ACC112 (cell line): ENCODE results near the gene PHF21B.

Experiments used
- H2AFZ ChIP-seq: fragments of 200-600 bp; sonication (generic); one replicate; pipeline ENCODE4 v1.6.0; 2017; ENCODE audit warnings: antibody characterized with exemption, low read length; ENCODE audit not compliant: unreplicated experiment
- H3K27ac ChIP-seq: fragments of 200-600 bp; sonication (generic); 2 replicates; pipeline ENCODE4 v1.5.1; 2014; ENCODE audit warnings: low read depth, mild to moderate bottlenecking, antibody characterized with exemption, low read length, moderate library complexity
- H3K27me3 ChIP-seq: fragments of 200-600 bp; sonication (generic); 2 replicates; pipeline ENCODE4 v1.6.1; 2014; ENCODE audit warnings: mild to moderate bottlenecking, antibody characterized with exemption, low read length, moderate library complexity, mixed read lengths; ENCODE audit not compliant: insufficient read depth
- H3K36me3 ChIP-seq: fragments of 200-600 bp; sonication (generic); 2 replicates; pipeline ENCODE4 v1.6.1; 2016; ENCODE audit warnings: mild to moderate bottlenecking, antibody characterized with exemption, low read length, moderate library complexity, mixed read lengths; ENCODE audit not compliant: insufficient read depth
- H3K4me1 ChIP-seq: fragments of 200-600 bp; sonication (generic); one replicate; pipeline ENCODE4 v1.6.1; 2016; ENCODE audit warnings: low read length, mixed read lengths; ENCODE audit not compliant: insufficient read depth, unreplicated experiment, control insufficient read depth
- H3K4me3 ChIP-seq: fragments of 200-600 bp; sonication (generic); 2 replicates; pipeline ENCODE4 v1.5.1; 2014; ENCODE audit warnings: mild to moderate bottlenecking, low read depth, low read length
- H3K79me2 ChIP-seq: fragments of 200-600 bp; sonication (generic); one replicate; pipeline ENCODE4 v1.6.0; 2016; ENCODE audit warnings: low read length; ENCODE audit not compliant: control insufficient read depth, unreplicated experiment, insufficient read depth

Gene PHF21B

DNA sequence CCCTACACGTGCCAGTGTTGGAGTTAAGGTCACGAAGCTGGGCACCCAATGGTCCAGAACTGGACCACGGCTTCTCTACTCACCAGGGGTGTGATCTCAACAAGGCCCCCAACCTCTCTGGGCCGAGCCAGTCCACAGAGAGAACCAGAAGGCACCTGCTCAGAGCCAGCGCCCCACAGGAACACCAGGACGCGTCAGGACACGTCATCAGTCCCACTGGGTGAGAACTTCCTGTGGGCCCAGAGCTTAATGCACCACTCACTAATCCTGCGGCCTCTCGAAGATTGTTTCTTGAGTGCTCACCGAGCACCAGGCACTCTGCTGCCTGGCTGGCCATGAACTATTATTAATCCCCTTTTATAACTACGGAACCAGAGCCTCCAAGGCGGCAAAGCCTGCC, 10.1 kb downstream of the PHF21B start:
- no peaks in the 10 kb centered on the region for H3K79me2 ChIP-seq
- peaks cover 13% of the 10 kb centered on the region for H3K27me3 ChIP-seq
- no peak overlapping the region for H2AFZ ChIP-seq
- H3K4me1 ChIP-seq = no peaks in the 10 kb centered on the region
- H3K27ac ChIP-seq = no peak overlapping the region
- H3K36me3 ChIP-seq = no peaks in the 10 kb centered on the region
- no peak overlapping the region for H3K4me3 ChIP-seq

DNA sequence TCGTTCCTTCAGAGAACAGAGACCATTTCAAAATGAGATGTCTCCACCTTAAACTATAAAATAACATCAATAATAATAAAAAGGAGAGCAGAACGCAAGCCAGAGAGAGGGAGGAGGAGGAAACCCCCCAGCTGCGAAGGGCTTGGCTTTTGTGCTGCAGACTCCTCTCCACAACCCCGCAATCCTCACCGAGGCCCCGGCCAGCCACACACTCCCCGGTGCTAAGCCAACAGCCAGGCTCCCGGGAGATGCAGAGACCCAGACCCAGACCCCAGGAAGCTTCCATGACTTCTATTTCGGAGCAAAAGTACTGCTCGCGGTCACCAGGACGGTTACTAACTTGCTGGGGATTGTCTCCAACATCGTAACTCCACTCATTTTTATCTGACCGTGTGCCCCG, 10.6 kb downstream of the PHF21B start:
- peaks cover 13% of the 10 kb centered on the region for H3K27me3 ChIP-seq
- no peak overlapping the region for H3K4me3 ChIP-seq
- H3K27ac ChIP-seq = no peak overlapping the region
- no peaks in the 10 kb centered on the region for H3K4me1 ChIP-seq
- no peaks in the 10 kb centered on the region for H3K36me3 ChIP-seq
- H3K79me2 ChIP-seq = no peaks in the 10 kb centered on the region
- no peak overlapping the region for H2AFZ ChIP-seq

DNA sequence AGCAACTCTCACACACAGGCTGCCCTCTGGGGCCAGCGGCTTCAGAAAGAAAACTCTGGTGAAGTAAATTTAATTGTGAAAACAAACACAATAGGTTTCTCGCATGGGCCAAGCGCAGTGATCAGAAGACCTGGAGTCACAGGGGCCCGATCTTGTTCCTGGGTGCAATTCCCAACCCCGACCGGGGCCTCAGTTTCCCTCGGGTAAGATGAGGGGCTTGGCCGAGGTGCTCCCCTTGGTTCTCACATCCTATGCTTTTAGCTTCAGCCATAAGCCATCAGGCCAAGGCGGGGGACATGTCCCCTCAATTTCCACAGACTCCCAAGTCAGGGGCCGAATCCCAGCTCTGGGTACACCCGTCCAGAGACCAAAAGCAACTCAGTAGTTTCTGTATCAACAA, 11.5 kb downstream of the PHF21B start:
- no peak overlapping the region for H3K4me3 ChIP-seq
- H3K36me3 ChIP-seq = no peaks in the 10 kb centered on the region
- H2AFZ ChIP-seq = no peak overlapping the region
- peaks cover 18% of the 10 kb centered on the region for H3K27me3 ChIP-seq
- no peaks in the 10 kb centered on the region for H3K4me1 ChIP-seq
- no peaks in the 10 kb centered on the region for H3K79me2 ChIP-seq
- no peak overlapping the region for H3K27ac ChIP-seq

DNA sequence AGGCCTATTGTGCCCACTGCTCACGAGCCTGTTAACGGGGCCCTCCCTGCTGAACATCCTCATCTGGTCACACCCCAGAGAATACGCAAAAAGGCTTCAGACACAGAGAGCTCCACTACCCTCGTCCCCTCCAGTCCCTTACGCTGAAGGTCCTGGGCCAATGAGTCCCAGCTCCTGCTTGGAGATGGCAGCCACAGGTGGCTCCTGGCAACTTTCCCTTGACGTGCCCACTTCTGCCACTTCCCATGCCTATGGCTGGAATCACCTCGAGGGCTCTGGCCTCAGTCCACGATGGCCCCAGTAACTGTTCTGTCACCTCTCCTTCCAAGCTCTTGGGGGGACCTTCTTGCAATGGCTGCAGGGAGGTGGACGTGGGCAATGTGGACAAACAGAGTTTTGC, 12.7 kb downstream of the PHF21B start:
- no peaks in the 10 kb centered on the region for H3K4me1 ChIP-seq
- no peaks in the 10 kb centered on the region for H3K79me2 ChIP-seq
- H3K27ac ChIP-seq = no peak overlapping the region
- no peaks in the 10 kb centered on the region for H3K36me3 ChIP-seq
- H3K4me3 ChIP-seq = no peak overlapping the region
- peaks cover 18% of the 10 kb centered on the region for H3K27me3 ChIP-seq
- H2AFZ ChIP-seq = no peak overlapping the region

DNA sequence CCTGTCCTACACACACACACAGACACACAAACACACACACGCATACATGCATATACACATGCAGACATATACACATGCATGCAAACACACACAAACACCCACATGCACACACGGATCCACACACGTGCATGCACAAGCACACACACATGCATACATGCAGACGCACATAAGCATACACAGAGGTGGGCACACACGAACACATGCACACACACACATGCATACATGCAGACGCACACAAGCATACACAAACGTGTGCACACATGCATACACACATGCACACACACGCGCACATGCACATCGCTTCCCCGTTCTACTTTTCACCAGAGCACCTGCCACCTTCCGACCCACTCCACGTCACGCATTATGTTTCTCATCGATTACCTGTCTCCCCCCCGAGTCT, 13.2 kb downstream of the PHF21B start:
- H3K27ac ChIP-seq = no peak overlapping the region
- H3K27me3 ChIP-seq = peaks cover 18% of the 10 kb centered on the region
- no peak overlapping the region for H2AFZ ChIP-seq

DNA sequence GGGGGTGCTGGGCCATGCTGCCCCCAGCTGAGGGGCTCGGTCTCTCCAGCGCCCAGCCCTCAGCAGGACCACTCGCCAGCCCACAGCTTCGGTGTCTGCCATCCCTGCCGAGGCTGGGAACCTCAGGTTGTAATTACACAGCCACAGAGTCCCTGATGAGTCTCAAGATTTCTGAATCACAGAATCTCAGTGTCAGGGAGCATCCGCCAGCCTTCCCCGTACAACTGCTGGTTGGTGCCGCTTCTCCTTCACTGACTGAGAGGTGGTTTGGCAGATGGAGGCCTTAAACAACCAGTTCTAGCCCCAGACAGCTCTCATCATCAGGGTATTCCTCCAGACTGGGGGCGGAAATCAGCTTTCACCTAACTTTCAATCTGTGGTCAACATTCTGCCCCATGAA, 13.7 kb downstream of the PHF21B start:
- Histone ChIP-seq H3K36me3 (no peaks in the 10 kb centered on the region), H3K27ac (no peak overlapping the region), H3K4me3 (no peak overlapping the region), H2AFZ (no peak overlapping the region), H3K4me1 (no peaks in the 10 kb centered on the region), H3K27me3 (peaks cover 18% of the 10 kb centered on the region), H3K79me2 (no peaks in the 10 kb centered on the region)

More for the DNA sequence above, 13.2 kb downstream of the PHF21B start:
- Histone ChIP-seq H3K36me3 (no peaks in the 10 kb centered on the region), H3K79me2 (no peaks in the 10 kb centered on the region), H3K4me3 (no peak overlapping the region), H3K4me1 (no peaks in the 10 kb centered on the region)

DNA sequence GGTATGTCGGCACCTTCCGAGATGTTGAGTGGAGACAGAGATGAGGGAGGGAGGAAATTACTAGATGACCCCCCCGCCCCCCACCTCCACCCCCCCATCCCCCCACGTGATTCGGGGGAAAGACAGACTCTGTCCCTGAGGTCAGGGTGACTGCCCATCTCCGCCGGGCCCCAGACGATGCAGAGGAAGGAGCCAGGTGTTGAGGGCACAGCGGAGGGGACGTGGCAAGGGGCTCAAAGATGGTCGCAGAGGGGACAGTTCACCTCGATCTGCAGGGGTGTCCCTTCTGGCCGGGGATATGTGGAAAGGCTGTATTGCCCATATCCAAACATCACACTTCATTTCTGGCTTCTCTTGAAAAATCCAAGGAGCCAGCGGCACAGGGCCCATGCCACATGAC, 14.1 kb downstream of the PHF21B start:
- Histone ChIP-seq H2AFZ (no peak overlapping the region), H3K4me1 (no peaks in the 10 kb centered on the region), H3K27me3 (peaks cover 18% of the 10 kb centered on the region), H3K27ac (no peak overlapping the region), H3K79me2 (no peaks in the 10 kb centered on the region), H3K4me3 (no peak overlapping the region), H3K36me3 (no peaks in the 10 kb centered on the region)

DNA sequence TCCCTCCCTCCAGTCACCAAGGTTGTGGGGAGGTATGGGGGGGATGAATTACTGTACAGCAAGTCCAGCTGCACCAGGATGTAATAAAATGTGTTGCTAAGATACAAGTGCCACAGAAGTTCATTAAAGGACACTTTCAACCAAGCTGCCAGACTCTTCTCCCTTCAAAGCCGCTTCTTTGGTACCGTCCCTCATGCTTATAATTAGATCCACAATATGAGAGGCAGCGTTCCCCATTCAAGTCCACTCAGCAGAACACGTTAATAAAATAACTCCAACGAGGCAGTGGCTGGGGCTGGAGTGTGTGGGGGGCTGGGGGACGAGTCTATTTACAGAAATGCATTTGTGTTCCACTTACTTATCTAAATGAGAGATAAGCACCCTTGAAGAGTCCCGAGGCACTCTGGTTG, 14.7 kb downstream of the PHF21B start:
- Histone ChIP-seq H3K79me2 (no peaks in the 10 kb centered on the region), H3K4me1 (no peaks in the 10 kb centered on the region), H3K27me3 (peaks cover 18% of the 10 kb centered on the region), H3K36me3 (no peaks in the 10 kb centered on the region), H3K4me3 (no peak overlapping the region), H3K27ac (no peak overlapping the region), H2AFZ (no peak overlapping the region)

DNA sequence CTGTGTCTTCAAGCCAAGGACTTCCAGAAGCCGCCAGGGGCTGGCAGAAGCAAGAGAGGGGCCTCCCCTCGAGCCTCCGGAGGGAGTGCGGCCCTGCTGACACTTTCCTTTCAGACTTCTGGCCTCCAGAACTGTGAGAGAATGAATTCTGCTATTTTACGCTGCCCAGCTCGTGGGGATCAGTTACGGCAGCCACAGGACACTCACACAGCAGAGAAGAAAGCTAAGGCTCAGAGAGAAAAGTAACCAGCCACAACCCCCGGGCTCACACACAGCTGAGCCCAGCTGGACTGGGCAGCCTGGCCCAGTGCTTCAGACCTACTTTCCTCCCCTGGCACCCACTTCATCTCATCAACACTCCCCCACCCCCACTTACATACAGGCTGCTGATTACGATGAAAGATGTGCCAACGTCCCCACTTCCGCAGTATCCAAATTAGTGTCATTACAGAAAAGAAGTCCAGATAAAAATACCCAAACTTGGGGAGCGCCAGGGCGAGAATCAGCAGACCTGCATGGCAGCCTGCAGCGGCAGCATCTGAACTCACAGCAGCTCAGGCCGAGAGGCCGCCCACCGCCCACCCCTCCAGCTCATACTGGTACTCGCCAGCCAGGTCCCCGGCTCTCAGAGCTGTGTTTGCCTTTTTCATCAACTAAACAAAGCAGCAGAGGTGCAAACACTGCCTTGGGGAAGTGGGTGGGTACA, 15.3 kb downstream of the PHF21B start:
- Histone ChIP-seq H3K4me3 (no peak overlapping the region), H3K79me2 (no peaks in the 10 kb centered on the region), H3K27ac (no peak overlapping the region), H3K4me1 (no peaks in the 10 kb centered on the region), H3K27me3 (peaks cover 18% of the 10 kb centered on the region), H2AFZ (no peak overlapping the region), H3K36me3 (no peaks in the 10 kb centered on the region)

DNA sequence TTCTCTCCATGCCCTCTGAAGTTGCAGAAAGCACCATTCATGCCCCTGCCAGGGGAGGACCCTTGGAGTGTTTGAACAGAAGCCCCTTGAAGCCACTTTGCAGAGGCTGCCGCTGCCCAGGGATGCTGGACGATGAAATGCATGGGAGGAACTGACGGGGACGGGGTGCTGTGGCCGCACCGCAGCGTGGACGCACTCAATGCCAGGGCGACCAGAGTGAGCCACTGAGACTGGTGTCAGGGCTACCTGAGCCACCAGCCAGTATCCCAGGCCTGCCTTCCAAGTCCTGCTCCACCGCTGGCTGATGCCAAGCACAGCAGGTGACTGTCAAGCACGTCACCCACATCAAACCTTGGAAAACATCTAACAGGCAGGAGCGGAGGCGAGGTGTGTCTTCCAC, 17.6 kb downstream of the PHF21B start:
- peaks cover 18% of the 10 kb centered on the region for H3K27me3 ChIP-seq
- no peak overlapping the region for H3K27ac ChIP-seq
- no peaks in the 10 kb centered on the region for H3K79me2 ChIP-seq
- H2AFZ ChIP-seq = no peak overlapping the region
- H3K4me1 ChIP-seq = no peaks in the 10 kb centered on the region
- H3K4me3 ChIP-seq = no peak overlapping the region
- H3K36me3 ChIP-seq = no peaks in the 10 kb centered on the region

DNA sequence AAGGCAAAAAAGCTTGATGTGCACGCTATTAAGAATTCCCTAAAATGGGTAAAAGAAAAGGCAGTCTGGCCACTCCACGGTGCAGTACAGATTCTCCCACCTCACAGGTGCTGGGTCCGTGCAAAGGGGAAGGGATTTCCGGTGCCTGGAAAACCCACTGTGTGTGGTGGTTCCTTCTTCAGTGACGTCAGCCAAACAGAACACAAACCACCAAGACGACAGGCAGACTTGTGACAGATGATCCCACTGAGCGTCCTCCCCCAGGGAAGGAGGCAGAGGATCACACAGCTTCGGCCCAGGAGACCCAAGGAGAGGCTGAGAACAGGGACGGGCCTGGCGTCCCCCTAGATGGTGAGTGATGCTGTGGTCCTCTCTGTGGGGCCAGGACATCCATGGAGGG, 18.6 kb downstream of the PHF21B start:
- Histone ChIP-seq H3K4me3 (no peak overlapping the region), H2AFZ (no peak overlapping the region), H3K27ac (no peak overlapping the region), H3K79me2 (no peaks in the 10 kb centered on the region), H3K4me1 (no peaks in the 10 kb centered on the region), H3K36me3 (no peaks in the 10 kb centered on the region), H3K27me3 (peaks cover 18% of the 10 kb centered on the region)
